Right lobe of liver (tissue), 4 donors: Measurements from ENCODE around the gene CEMP1.

Experiments used
- CTCF ChIP-seq, 4 donors: fragments of 200-600 bp in 3 of 4; fragments of 450-650 bp in 1 of 4; IDR thresholded peaks; one replicate each; pipeline versions ENCODE4 v1.5.1 to v1.8.0; 2016 to 2022; ENCODE audit warnings: antibody characterized with exemption in 4 of 4, mild to moderate bottlenecking in 2 of 4
- POLR2A ChIP-seq: fragments of 450-650 bp; IDR thresholded peaks from one replicate; pipeline ENCODE4 v1.6.1; 2017; ENCODE audit warnings: antibody characterized with exemption, mild to moderate bottlenecking
- donor health status: DM: no; HTN: no; CAD: no.
- donor health status: DM: no; HTN: no; CAD: no.
- donor health status: DM: no; HTN: yes; CAD: no.

- TF ChIP-seq CTCF (IDR thresholded peaks at IDR 0.05) (no peak), POLR2A (no peak)
Measured at GRCh38 chr16:2530629-2531318, 434 bp downstream of the CEMP1 start.
